Testis (tissue), 5 donors: ENCODE measurements around the gene TDRD3. TPM values are rescaled to one million over a fixed set of nuclear protein-coding genes. Genes with fewer than 3 reads are reported as not detected.

Experiments
- DNase-seq: peaks from one replicate; pipeline ENCODE4 v3.0.0-alpha.2; 2019
- H3K27ac ChIP-seq, 2 donors: fragments of 200-600 bp; sonication (generic); one replicate each; pipeline ENCODE4 v1.5.1; 2019
- H3K27me3 ChIP-seq: fragments of 200-600 bp; sonication (generic); one replicate; pipeline ENCODE4 v1.5.1; 2019
- H3K36me3 ChIP-seq: fragments of 200-600 bp; sonication (generic); one replicate; pipeline ENCODE4 v1.5.1; 2017; ENCODE audit warnings: low read depth; ENCODE audit errors: missing control alignments
- H3K4me1 ChIP-seq: fragments of 200-600 bp; sonication (generic); one replicate; pipeline ENCODE4 v1.5.1; 2019
- H3K4me3 ChIP-seq, 2 donors: fragments of 200-600 bp; sonication (generic); one replicate each; pipeline ENCODE4 v1.5.1; 2017 to 2019
- H3K9me3 ChIP-seq: fragments of 200-600 bp; sonication (generic); one replicate; pipeline ENCODE4 v1.5.1; 2017
- CTCF ChIP-seq, 3 experiments: fragments of 450-650 bp in 2 of 3; fragments of 200-600 bp in 1 of 3; sonication (generic) in 1 of 3; IDR thresholded peaks; one replicate each; pipeline ENCODE4 v1.5.1; 2016 to 2019; ENCODE audit warnings: antibody characterized with exemption in 3 of 3, mild to moderate bottlenecking in 2 of 3, moderate library complexity in 1 of 3
- POLR2A ChIP-seq: fragments of 450-650 bp; IDR thresholded peaks from one replicate; pipeline ENCODE4 v1.6.1; 2017; ENCODE audit warnings: antibody characterized with exemption, mild to moderate bottlenecking, moderate library complexity
- WGBS, 2 donors: methylation state at CpG; one replicate each; pipeline ENCODE4 v1.1.5; 2018; 5-methylcytosine and 5-hydroxymethylcytosine counted together
- intact Hi-C: fragments of 100-400 bp; cut with DNase I; formaldehyde crosslinking; loops from one replicate; pipeline ENCODE4 v1.15.1; 2023; ENCODE audit warnings: low total_unique reads
- long read RNA-seq, 2 donors: transcript quantifications; one replicate each; lab custom pipeline, GENCODE V29; 2026
- polyA plus RNA-seq: library from polyadenylated mRNA; stranded (reverse); fragments of 350-450 nt; fragmentation: Illumina TruSeq; extraction: RNeasy Lipid Tissue Mini Kit (QIAGEN cat#74804); gene quantifications from one replicate; pipeline ENCODE4 v1.2.3, GENCODE V29; 2014; ENCODE audit warnings: low read depth, low replicate concordance; ENCODE audit not compliant: insufficient read depth
- total RNA-seq, 2 donors: library from RNA; depleted of rRNA; stranded (reverse); fragments of >200 nt; gene quantifications; one replicate each; pipeline ENCODE4 v1.2.3, GENCODE V29; 2016

TDRD3 gene
- total RNA-seq (10 to 100 TPM; 28.8 to 30.4 TPM), polyA plus RNA-seq (21.8 TPM)
- long read RNA-seq, donor 1, partial matches to known transcripts, result 5 of 6 reads
- long read RNA-seq, donor 1, other reads (novel, unspliced or antisense), result 0 of 6 reads
- long read RNA-seq, donor 2, result 0 reads

DNA sequence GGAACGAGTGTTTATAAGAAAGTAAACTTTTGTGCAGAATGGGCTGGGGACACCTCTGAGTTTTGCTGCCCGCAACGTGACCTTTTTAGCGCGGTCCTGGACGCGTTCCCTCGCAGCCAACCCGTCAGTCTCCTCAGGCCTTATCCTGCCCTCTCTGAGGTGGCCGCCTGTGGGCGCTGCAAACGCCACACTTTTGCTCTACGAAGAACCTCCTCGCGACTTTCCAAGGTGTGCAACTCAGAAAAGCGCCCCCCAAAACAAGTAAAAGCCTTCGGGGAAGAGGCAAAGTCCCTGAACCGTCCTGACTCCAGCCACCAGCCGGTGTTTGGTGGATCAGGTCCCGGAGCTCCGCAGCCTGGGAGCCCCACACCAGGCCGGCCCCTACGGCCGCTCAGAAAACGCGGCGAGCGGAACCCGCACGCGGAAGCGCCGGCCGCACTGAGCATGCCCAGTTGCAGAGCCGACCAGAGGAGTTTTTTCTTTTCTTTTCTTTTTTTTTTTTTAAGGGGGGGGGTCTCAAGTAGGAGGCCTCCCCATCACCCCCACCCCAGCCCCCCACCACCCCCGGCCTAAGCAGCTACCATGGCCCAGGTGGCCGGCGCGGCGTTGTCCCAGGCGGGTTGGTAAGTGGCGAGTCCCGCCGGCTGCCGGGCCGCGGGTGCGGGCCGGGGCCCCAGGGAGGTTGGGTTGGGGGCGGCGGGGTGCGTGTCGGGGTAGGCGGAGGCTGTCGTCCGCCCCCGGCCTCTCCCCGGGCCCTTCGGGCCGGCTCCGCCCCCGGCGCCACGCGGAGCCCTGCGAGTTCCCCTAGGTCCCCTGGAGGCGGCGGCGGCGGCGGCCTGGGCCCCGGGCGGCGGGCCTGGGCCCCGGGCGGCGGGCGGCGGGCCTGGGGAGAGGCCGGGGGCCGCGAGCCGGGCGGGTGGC is at the start of gene TDRD3:
TSS of gene TDRD3 (plus strand) at position 438 of the 921 bp plus-strand sequence. CDS start at position 583, 145 bp downstream.
- Histone ChIP-seq H3K27ac (peak within 1 kb of the TSS; percentile 93 to 98), H3K4me1 (peaks cover 16% of the 10 kb centered on the region), H3K36me3 (no peaks in the 10 kb centered on the region), H3K4me3 (peak within 1 kb of the TSS; percentile 66 to 80), H3K27me3 (no peaks in the 10 kb centered on the region), H3K9me3 (no peaks in the 10 kb centered on the region)
- intact Hi-C loops, result no loop called here
- DNase-seq, result peak; percentile 82
- 0% methylated on average over 36 to 55 of the region's 84 CpGs for WGBS, 2 donors
- peak; percentile 57 to 66 (median 65) for TF ChIP-seq CTCF (IDR thresholded peaks at IDR 0.05)
- no peak for TF ChIP-seq POLR2A

DNA sequence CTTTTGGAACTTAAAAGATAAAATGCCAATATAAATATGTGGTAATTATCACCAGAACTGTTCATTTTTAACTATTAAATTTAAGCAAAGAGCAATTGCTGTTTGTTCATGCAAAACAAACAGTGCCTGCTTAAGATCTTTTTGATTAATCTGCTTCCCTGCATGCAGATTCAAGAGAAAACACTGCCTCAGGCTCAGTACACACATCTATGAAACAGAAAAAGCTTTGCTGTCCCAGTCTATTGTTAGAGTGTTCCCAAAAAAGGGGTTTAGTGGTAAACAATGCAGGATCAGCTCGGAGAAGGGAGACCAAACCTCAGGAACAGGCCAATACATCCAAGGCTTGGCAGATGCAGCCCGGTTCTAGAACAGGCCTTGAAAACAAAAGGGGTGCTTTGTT is 49.3 kb upstream of the TDRD3 start:
- Histone ChIP-seq H3K4me1 (no peaks in the 10 kb centered on the region), H3K27ac (no peak overlapping the region), H3K36me3 (no peaks in the 10 kb centered on the region), H3K9me3 (no peaks in the 10 kb centered on the region), H3K4me3 (no peak overlapping the region), H3K27me3 (no peaks in the 10 kb centered on the region)
- 55 to 62% methylated on average over 2 of the region's 2 CpGs for WGBS, 2 donors
- intact Hi-C loops, result no loop called here
- no peak for DNase-seq
- TF ChIP-seq CTCF (IDR thresholded peaks at IDR 0.05) (no peak), POLR2A (no peak)

DNA sequence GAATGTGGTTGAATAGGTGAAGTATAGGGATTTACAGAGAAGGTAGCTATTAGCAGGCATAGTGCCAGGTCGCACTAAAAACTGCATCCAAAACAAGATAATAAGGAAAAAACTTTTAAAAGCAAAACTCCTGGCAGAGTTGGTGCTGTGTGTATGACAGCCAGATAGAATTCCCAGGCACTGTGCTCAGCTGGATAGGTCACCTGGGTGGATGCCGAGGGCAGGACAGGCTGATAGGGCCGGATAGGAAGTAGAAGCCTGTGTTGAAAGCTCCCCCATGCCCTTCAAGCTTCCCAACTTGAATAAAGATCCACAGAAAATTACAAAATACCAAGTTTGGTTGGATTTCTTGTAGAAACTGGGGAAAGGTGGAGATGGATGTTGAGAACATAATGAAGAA is 48.9 kb upstream of the TDRD3 start:
- WGBS, 2 donors, result 37 to 55% methylated on average over 3 of the region's 3 CpGs
- TF ChIP-seq POLR2A (no peak), CTCF (IDR thresholded peaks at IDR 0.05) (no peak)

GRCh38 chr13:60351326-60351725 is 45.7 kb upstream of the TDRD3 start:
- no peak for TF ChIP-seq POLR2A
- TF ChIP-seq CTCF (IDR thresholded peaks at IDR 0.05), result no peak
- DNase-seq, result peak; percentile 18
- H3K9me3 ChIP-seq, result no peaks in the 10 kb centered on the region
- H3K27ac ChIP-seq, result no peak overlapping the region
- H3K4me1 ChIP-seq, result no peaks in the 10 kb centered on the region
- H3K4me3 ChIP-seq, result no peak overlapping the region
- intact Hi-C loops, result no loop called here
- no peaks in the 10 kb centered on the region for H3K27me3 ChIP-seq
- WGBS, 2 donors, result 33 to 41% methylated on average over 2 of the region's 2 CpGs
- no peaks in the 10 kb centered on the region for H3K36me3 ChIP-seq

More for the DNA sequence above, 48.9 kb upstream of the TDRD3 start:
- no peaks in the 10 kb centered on the region for H3K4me1 ChIP-seq
- H3K27me3 ChIP-seq, result no peaks in the 10 kb centered on the region
- no peaks in the 10 kb centered on the region for H3K36me3 ChIP-seq
- no peaks in the 10 kb centered on the region for H3K9me3 ChIP-seq
- no peak overlapping the region for H3K27ac ChIP-seq
- no peak for DNase-seq
- intact Hi-C loops, result no loop called here
- H3K4me3 ChIP-seq, result no peak overlapping the region
